HS-5 (cell line): Measurements from ENCODE around the gene CYS1.
"Not testable (repeated sequence)": the region's sequence is repeated elsewhere in the genome, so short reads cannot be mapped to it uniquely, and the experiment has no call there.

Source experiments
- DNase-seq: peaks from one replicate; pipeline ENCODE4 v3.0.0-alpha.2; 2012; ENCODE audit warnings: low read depth

The CYS1 gene

DNA sequence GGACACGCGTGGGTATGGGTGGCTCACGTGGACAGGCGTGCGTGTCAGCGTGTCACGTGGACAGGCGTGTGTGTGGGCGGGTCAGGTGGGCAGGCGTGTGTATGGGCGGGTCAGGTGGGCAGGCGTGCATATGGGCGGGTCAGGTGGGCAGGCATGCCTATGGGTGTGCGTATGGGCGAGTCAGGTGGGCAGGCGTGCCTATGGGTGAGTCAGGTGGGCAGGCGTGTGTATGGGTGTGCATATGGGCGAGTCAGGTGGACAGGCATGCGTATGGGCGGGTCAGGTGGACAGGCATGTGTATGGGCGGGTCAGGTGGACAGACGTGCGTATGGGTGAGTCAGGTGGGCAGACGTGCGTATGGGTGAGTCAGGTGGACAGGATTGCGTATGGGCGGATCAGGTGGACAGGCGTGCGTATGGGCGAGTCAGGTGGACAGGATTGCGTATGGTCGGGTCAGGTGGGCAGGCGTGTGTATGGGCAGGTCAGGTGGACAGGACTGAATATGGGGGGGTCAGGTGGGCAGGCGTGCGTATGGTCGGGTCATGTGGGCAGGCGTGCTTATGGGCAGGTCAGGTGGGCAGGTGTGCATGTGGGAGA lies 67.7 kb downstream of the CYS1 start:
- DNase-seq: not testable (repeated sequence)

DNA sequence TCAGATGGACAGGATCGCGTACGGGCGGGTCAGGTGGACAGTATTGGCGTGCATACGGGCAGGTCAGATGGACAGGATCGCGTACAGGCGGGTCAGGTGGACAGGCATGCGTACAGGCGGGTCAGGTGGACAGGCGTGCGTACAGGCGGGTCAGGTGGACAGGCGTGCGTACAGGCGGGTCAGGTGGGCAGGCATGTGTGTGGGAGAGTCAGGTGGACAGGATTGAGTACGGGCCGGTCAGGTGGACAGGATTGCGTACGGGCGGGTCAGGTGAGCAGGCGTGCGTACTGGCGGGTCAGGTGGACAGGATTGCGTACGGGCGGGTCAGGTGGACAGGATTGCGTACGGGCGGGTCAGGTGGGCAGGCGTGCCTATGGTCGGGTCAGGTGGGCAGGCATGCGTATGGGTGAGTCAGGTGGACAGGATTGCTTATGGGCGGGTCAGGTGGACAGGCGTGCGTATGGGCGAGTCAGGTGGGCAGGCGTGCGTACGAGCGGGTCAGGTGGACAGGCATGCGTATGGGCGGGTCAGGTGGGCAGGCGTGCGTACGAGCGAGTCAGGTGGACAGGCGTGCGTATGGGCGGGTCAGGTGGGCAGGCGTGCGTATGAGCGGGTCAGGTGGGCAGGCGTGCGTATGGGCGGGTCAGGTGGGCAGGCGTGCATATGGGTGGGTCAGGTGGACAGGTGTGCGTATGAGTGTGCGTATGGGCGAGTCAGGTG lies 68.4 kb downstream of the CYS1 start:
- not testable (repeated sequence) for DNase-seq

DNA sequence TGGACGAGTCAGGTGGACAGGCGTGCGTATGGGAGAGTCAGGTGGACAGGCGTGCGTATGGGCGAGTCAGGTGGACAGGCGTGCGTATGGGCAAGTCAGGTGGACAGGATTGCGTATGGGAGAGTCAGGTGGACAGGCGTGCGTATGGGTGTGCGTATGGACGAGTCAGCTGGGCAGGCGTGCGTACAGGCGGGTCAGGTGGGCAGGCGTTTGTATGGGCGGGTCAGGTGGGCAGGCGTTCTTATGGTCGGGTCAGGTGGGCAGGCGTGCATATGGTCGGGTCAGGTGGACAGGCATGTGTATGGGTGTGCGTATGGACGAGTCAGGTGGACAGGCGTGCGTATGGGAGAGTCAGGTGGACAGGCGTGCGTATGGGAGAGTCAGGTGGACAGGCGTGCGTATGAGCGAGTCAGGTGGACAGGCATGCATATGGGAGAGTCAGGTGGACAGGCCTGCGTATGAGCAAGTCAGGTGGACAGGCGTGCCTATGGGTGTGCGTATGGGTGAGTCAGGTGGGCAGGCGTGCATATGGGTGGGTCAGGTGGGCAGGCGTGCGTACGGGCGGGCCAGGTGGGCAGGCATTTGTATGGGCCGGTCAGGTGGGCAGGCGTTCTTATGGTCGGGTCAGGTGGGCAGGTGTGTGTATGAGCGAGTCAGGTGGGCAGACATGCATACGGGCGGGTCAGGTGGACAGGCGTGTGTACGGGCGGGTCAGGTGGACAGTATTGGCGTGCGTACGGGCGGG lies 69.2 kb downstream of the CYS1 start:
- DNase-seq: not testable (repeated sequence)

DNA sequence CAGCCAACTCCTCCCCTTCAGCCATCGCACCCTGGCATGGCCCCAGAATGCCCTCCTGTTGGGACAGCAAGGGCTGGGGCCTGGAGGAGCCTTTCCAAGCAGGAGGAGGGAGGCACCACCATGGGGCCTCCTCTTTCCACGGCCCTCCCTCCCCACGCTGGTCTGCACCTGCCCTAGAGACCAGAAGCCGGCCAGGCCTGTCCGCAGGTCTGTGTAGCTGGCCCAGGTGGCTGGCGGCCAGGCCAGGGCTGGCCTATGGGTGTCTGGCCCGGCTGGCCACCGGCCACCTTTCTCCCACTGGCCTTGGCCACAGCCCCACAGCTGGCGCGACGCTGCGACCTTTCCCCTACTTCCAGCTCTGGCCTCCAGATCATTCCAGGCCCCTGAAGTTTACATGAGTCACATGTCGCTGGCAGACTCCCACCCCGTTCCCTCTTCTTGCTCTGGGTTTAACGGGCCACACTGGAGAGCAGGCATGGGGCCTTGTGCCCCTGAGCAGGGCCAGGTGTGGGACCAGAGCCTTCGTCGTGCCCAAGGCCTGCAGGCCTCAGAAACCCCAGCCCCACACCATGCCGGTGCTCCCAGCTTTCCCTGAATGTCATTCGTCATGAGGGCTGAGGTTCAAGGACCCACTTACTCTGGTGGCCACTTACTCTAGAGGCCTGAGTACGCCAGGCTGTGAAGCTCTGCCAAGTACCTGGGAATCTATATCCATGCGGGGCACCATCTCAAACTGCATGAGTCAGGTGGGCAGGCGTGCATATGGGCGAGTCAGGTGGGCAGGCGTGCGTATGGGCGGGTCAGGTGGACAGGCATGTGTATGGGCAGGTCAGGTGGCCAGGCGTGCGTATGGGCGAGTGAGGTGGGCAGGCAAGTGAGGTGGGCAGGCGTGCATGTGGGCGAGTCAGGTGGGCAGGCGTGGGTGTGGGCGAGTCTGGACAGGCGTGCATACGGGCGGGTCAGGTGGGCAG lies 70.1 kb downstream of the CYS1 start:
- DNase-seq: no peak

DNA sequence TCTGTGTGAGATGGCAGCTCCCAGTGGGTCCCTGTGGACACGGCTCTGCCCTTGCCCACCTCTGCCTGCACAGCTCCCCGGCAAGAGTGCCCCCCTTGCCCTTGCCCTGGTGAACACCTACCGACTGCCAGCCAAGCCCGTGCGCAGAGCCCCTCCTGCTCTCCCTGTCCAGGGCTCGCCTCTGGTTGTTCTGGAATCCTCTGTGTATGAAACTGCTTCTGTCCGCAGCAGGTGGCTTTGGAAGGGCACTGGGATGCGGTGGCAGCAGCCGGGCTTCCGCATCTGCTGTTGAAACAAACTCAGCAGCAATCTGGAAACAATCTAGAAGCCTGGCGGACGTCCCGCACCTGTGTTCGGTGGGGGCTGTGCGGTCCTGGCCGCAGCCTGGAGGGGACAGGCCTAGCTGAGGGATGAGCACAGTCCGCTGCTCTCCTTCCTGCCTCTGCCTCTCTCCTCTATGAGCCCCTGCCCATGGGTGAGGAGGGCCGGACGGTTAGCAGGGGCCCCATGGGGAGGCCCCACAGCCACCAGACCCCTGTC lies 70.9 kb downstream of the CYS1 start:
- no peak for DNase-seq

DNA sequence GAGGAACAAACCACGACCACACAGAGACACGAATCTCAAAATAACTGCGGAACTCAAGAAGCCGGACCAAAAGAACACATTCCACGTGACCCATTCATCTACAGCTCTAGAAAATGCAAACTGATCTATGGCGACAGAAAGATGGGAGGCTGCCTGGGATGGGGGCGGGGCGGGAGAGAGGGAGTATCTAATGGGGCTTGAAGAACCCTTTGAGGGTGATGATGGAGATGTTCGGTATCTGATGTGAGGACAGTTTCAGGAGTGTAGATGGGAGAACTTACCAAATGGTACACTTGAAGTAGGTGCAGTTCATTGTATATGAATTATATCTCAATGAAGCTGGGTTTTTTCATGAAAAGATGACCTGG lies 71.4 kb downstream of the CYS1 start:
- DNase-seq: no peak

DNA sequence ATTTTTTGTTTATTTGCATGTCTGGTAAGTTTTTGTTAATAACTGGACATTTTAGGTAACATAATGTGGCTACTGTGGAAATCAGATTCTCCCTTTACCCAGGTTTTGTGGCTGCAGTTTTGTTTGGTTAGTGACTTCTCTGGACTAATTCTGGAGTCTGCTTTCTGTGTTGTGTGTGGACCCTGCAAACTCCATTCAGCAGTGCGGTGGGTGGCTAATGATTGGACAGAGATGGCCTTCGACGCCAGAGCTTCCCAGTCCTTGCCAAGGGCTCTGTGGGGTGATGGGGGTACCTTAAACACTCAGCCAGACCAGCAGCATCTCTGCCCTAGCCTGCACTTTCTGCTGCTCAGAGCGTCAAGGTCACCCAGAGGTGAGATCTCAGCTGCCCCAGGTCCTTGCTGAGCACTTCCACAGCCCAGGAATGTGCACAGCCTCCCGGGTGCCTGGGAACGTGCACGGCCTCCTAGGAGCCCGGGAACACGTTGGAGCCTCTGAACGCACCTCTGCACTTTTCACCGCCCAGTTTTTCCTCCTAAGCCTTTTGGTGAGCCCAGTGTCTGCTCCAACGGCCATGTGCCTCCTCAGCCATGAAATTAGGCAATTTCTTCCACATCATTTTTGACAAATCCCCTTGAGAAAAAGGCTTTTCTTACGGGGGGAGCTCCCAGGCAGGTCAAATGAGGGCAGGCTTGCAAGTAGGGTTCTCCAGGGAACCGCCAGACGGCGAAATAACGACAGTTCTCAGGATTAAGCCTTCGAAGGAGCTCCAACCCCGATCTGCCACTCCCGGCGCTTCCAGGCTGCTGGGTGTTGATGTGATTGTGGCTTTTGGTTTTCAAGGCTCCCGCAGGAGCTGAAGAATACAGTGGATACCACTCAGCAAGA lies 72.0 kb downstream of the CYS1 start:
- no peak for DNase-seq

DNA sequence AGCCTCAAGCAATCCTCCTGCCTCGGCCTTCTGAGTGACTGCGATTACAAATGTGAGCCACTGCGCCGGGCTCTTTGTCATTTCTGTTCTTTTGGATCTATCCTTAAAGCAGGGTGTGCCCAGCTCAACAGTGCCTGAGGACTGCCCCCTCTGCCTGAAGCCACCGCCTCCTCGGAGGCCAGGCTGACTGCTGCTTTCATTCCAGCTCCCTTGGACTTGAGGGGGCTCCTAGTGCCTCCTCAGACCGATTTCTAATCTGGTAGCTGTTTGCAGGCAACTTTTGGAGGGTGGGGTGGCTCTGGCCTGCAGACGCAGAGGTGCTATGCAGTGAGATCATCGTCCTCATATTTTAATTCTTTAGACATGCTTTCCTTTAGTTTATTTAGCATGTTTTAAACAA lies 72.8 kb downstream of the CYS1 start:
- no peak for DNase-seq
